H9 (cell line): ENCODE results near the gene UBE4B. TPM values are rescaled to one million over a fixed set of nuclear protein-coding genes. Genes with fewer than 3 reads are reported as not detected.

ENCODE experiments used
- DNase-seq: peaks from one replicate; pipeline ENCODE4 v3.0.0-alpha.2; 2017
- H2AFZ ChIP-seq: one replicate; pipeline ENCODE4 v1.6.1; 2013; ENCODE audit warnings: mild to moderate bottlenecking, low read length, control low read depth, moderate library complexity
- H2AK5ac ChIP-seq: 2 replicates; pipeline ENCODE4 v1.6.1; 2013; ENCODE audit warnings: low read length, control low read depth, mixed read lengths; ENCODE audit not compliant: insufficient read length
- H2BK120ac ChIP-seq: one replicate; pipeline ENCODE4 v1.6.1; 2013; ENCODE audit warnings: low read depth, mild to moderate bottlenecking, low read length, control low read depth, inconsistent platforms; ENCODE audit not compliant: poor library complexity, severe bottlenecking
- H2BK12ac ChIP-seq: 2 replicates; pipeline ENCODE4 v1.6.1; 2013; ENCODE audit warnings: low read length, control low read depth, mixed read lengths, low read depth; ENCODE audit not compliant: insufficient read length
- H2BK15ac ChIP-seq: 2 replicates; pipeline ENCODE4 v1.6.1; 2013; ENCODE audit warnings: low read depth, low read length, control low read depth
- H2BK20ac ChIP-seq: one replicate; pipeline ENCODE4 v1.6.1; 2013; ENCODE audit warnings: low read depth, mild to moderate bottlenecking, low read length, control low read depth, inconsistent platforms; ENCODE audit not compliant: poor library complexity, severe bottlenecking
- H2BK5ac ChIP-seq: 2 replicates; pipeline ENCODE4 v1.6.1; 2013; ENCODE audit warnings: low read length, control low read depth, mixed read lengths; ENCODE audit not compliant: insufficient read length
- H3K14ac ChIP-seq: 2 replicates; pipeline ENCODE4 v1.6.1; 2013; ENCODE audit warnings: low read length, control low read depth; ENCODE audit not compliant: insufficient read depth
- H3K18ac ChIP-seq: 2 replicates; pipeline ENCODE4 v1.6.1; 2013; ENCODE audit warnings: low read depth, mild to moderate bottlenecking, mixed read lengths, low read length, control low read depth; ENCODE audit not compliant: insufficient read length
- H3K23ac ChIP-seq: 2 replicates; pipeline ENCODE4 v1.6.1; 2013; ENCODE audit warnings: low read length, control low read depth, mixed read lengths, low read depth; ENCODE audit not compliant: insufficient read length
- H3K23me2 ChIP-seq: 2 replicates; pipeline ENCODE4 v1.6.1; 2013; ENCODE audit warnings: low read depth, mild to moderate bottlenecking, mixed read lengths, low read length, control low read depth; ENCODE audit not compliant: insufficient read length, poor library complexity, severe bottlenecking
- H3K27ac ChIP-seq: 2 replicates; pipeline ENCODE4 v1.5.1; 2013; ENCODE audit warnings: low read length, control low read depth, mixed read lengths, low read depth; ENCODE audit not compliant: insufficient read length
- H3K27me3 ChIP-seq: 2 replicates; pipeline ENCODE4 v1.6.1; 2013; ENCODE audit warnings: low read length, control low read depth, inconsistent platforms; ENCODE audit not compliant: insufficient read depth
- H3K4ac ChIP-seq: 2 replicates; pipeline ENCODE4 v1.6.1; 2013; ENCODE audit warnings: low read depth, mild to moderate bottlenecking, control low read depth, inconsistent platforms, low read length, moderate library complexity
- H3K4me1 ChIP-seq: 2 replicates; pipeline ENCODE4 v1.6.1; 2013; ENCODE audit warnings: low read length, control low read depth, inconsistent platforms; ENCODE audit not compliant: insufficient read depth
- H3K4me2 ChIP-seq: 2 replicates; pipeline ENCODE4 v1.6.1; 2013; ENCODE audit warnings: low read length, control low read depth, mixed read lengths; ENCODE audit not compliant: insufficient read length, insufficient read depth
- H3K56ac ChIP-seq: 2 replicates; pipeline ENCODE4 v1.6.1; 2013; ENCODE audit warnings: low read depth, mild to moderate bottlenecking, mixed read lengths, low read length, control low read depth; ENCODE audit not compliant: insufficient read length
- H3K79me1 ChIP-seq: 2 replicates; pipeline ENCODE4 v1.6.1; 2013; ENCODE audit warnings: low read depth, mild to moderate bottlenecking, moderate library complexity, low read length, control low read depth, inconsistent platforms; ENCODE audit not compliant: insufficient read depth, poor library complexity, severe bottlenecking
- H3K79me2 ChIP-seq: 2 replicates; pipeline ENCODE4 v1.6.1; 2013; ENCODE audit warnings: low read length, control low read depth, inconsistent platforms; ENCODE audit not compliant: insufficient read depth
- H3K9ac ChIP-seq: 2 replicates; pipeline ENCODE4 v1.6.1; 2013; ENCODE audit warnings: low read length, control low read depth, mixed read lengths; ENCODE audit not compliant: insufficient read length; ENCODE audit errors: extremely low read depth
- H3K9me3 ChIP-seq: one replicate; pipeline ENCODE4 v1.6.1; 2013; ENCODE audit warnings: low read depth, low read length, inconsistent platforms; ENCODE audit not compliant: control insufficient read depth
- H3T11ph ChIP-seq: one replicate; pipeline ENCODE4 v1.6.1; 2013; ENCODE audit warnings: mild to moderate bottlenecking, low read length, control low read depth, inconsistent platforms
- H4K20me1 ChIP-seq: one replicate; pipeline ENCODE4 v1.6.1; 2013; ENCODE audit not compliant: control insufficient read depth, insufficient read length, insufficient read depth
- H4K5ac ChIP-seq: 2 replicates; pipeline ENCODE4 v1.6.1; 2013; ENCODE audit warnings: low read depth, mild to moderate bottlenecking, mixed read lengths, low read length, control low read depth; ENCODE audit not compliant: insufficient read length
- H4K8ac ChIP-seq: replicated peaks from 2 replicates; pipeline ENCODE4 v1.6.1; 2013; ENCODE audit warnings: low read length, control low read depth, mixed read lengths, low read depth; ENCODE audit not compliant: insufficient read length
- H4K91ac ChIP-seq: 2 replicates; pipeline ENCODE4 v1.6.1; 2013; ENCODE audit warnings: low read depth, mild to moderate bottlenecking, moderate library complexity, mixed read lengths, low read length, control low read depth; ENCODE audit not compliant: insufficient read length
- H3K27ac Mint-ChIP-seq, 3 experiments: 2 replicates in 2 of 3; 3 replicates in 1 of 3; pipeline ENCODE4 v1.8.0; 2020 to 2021; ENCODE audit warnings: mixed read lengths in 3 of 3, mild to moderate bottlenecking in 1 of 3, moderate library complexity in 1 of 3
- H3K27me3 Mint-ChIP-seq: 2 replicates; pipeline ENCODE4 v1.8.0; 2021; ENCODE audit warnings: low read depth, mild to moderate bottlenecking, moderate library complexity, mixed read lengths
- H3K36me3 Mint-ChIP-seq, 3 experiments: 2 replicates in 2 of 3; 3 replicates in 1 of 3; pipeline ENCODE4 v1.8.0; 2020 to 2021; ENCODE audit warnings: low read depth in 3 of 3, mixed read lengths in 3 of 3; ENCODE audit not compliant: insufficient read depth in 1 of 3
- H3K4me1 Mint-ChIP-seq, 2 experiments: 2 replicates each; pipeline ENCODE4 v1.8.0; 2020; ENCODE audit warnings: mixed read lengths in 2 of 2
- H3K4me3 Mint-ChIP-seq, 2 experiments: 2 replicates in 1 of 2; 3 replicates in 1 of 2; pipeline ENCODE4 v1.8.0; 2020 to 2021; ENCODE audit warnings: mild to moderate bottlenecking in 2 of 2, mixed read lengths in 2 of 2, moderate library complexity in 1 of 2
- H3K9me3 Mint-ChIP-seq, 2 experiments: 2 replicates in 1 of 2; 3 replicates in 1 of 2; pipeline ENCODE4 v1.8.0; 2020; ENCODE audit warnings: mild to moderate bottlenecking in 2 of 2, mixed read lengths in 2 of 2, moderate library complexity in 1 of 2
- CTCF ChIP-seq: fragments of 200-600 bp; sonication (generic); conservative IDR thresholded peaks from 3 replicates; pipeline ENCODE4 v1.8.0; 2021; ENCODE audit warnings: antibody characterized with exemption, mild to moderate bottlenecking
- WGBS: extraction: QIAGEN DNeasy Blood & Tissue Kit; methylation state at CpG from one replicate; pipeline ENCODE4 v1.1.7; 2013; ENCODE audit warnings: missing lambda C conversion rate, low lambda C conversion rate, mixed read lengths; ENCODE audit not compliant: insufficient read length; ENCODE audit errors: extremely low coverage; 5-methylcytosine and 5-hydroxymethylcytosine counted together
- total RNA-seq: library from RNA; stranded (reverse); gene quantifications from 2 replicates; pipeline ENCODE4 v1.2.1, GENCODE V29; 2021

UBE4B gene
- total RNA-seq, 1 experiment from 2014 or later = 67.6 TPM

DNA sequence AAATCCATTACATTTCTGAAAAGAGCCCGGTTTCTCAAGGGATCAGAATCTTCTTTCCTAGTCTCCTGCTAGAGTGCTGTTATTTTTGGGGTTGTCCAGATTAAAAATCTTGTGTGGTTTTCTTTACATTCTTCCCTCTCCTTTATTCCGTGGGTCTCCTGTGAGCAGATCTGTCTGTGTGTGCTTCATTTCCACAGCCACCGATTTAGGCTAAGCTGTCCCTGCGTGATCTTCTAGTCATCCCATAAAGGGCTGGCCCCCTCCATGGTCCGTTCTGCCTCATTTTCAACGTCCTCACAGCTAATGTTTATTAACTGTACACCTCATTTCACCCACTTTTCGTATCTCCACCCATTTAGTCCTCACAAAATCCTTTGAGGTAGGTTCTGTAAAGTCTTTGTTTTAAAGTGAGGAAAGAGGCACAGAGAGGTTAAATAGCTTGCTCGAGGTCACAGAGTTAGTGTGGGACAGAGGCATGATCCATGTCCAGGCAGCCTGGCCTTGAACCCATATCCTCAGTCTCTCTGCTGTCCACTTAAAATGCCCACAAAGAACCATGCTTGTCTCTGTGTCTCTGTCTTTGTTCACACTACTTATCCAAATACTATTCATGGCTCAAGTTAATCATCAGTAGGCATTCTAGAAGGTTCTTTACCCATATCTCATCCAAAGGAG, 139.4 kb downstream of the UBE4B start:
- no peak overlapping the region for H2BK12ac ChIP-seq
- H3K14ac ChIP-seq = no peak overlapping the region
- TF ChIP-seq CTCF = no peak
- Mint-ChIP-seq H3K4me3 (no peak overlapping the region), H3K27me3 (no peaks in the 10 kb centered on the region), H3K4me1 (no peaks in the 10 kb centered on the region), H3K9me3 (peaks cover 5 to 7% of the 10 kb centered on the region in 2 experiments; a peak in 4 of 5 replicates), H3K36me3 (peaks cover 36 to 61% (median 61%) of the 10 kb centered on the region in 3 experiments), H3K27ac (peak overlapping the region in 1 of 3 experiments; percentile 15; a peak in 1 of 7 replicates)
- H3K79me2 ChIP-seq = no peaks in the 10 kb centered on the region
- no peak overlapping the region for H3K56ac ChIP-seq
- peaks cover 2% of the 10 kb centered on the region for H4K20me1 ChIP-seq
- no peak overlapping the region for H3K18ac ChIP-seq
- H3K9me3 ChIP-seq = no peaks in the 10 kb centered on the region
- no peak overlapping the region for H2AK5ac ChIP-seq
- H3K4ac ChIP-seq = no peak overlapping the region
- no peak overlapping the region for H2BK120ac ChIP-seq
- H4K5ac ChIP-seq = no peak overlapping the region
- no peak overlapping the region for H3K9ac ChIP-seq
- WGBS = no CpG with 5 or more reads among the region's 8 CpGs
- no peak for DNase-seq
- H3K27me3 ChIP-seq = no peaks in the 10 kb centered on the region
- no peaks in the 10 kb centered on the region for H3K23me2 ChIP-seq
- H3T11ph ChIP-seq = no peak overlapping the region
- no peak overlapping the region for H3K27ac ChIP-seq
- H4K8ac ChIP-seq = no peak overlapping the region
- H2BK15ac ChIP-seq = no peak overlapping the region
- no peak overlapping the region for H3K23ac ChIP-seq
- no peak overlapping the region for H3K4me2 ChIP-seq
- H3K4me1 ChIP-seq = no peaks in the 10 kb centered on the region
- H2BK5ac ChIP-seq = no peak overlapping the region
- H4K91ac ChIP-seq = no peak overlapping the region
- H3K79me1 ChIP-seq = no peaks in the 10 kb centered on the region
- no peak overlapping the region for H2AFZ ChIP-seq
- H2BK20ac ChIP-seq = no peak overlapping the region
